ENCODE measurements around the gene IFNG. TPM values are rescaled to one million over a fixed set of nuclear protein-coding genes. Genes with fewer than 3 reads are reported as not detected.

IFNG gene
- total RNA-seq, 1 donor from 2014 or later: not detected

DNA sequence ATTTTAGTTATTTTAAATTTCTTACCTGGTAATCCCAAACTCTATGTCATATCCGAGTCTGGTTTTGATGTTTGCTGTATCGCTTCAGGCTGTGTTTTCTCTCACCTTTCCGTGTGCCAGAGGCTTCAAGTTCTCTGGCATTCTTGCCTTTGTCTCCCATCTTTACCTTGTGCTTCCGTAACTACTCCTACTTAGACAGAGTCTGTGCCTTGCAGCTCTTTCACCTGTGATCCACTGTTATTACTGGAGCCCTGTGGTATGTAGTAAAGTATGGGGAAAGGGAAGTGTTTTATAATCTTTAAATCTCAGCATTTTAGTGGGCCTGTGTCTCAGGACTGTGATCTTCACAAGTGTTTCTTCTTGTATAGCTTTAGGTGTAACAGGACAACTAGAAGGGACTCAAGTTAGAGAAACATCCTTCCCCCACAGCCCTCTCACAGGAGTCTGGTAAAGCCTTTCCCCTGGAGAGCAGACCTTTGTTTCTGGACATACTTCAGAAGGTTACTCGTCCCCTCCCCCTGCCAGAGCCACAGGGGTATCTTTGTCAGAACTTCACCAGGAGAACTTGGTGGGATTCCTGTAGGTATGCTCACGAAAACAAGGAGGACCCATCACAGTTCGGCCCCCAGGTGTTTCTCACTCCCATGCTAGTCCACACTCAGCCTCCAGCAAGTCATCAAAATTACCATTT is 11.1 kb downstream of the IFNG start:
- DNase-seq (ENCODE audit: low read depth): no peak
- Histone ChIP-seq H3K4me3 (ENCODE audit: low read depth, low read length) (no peak overlapping the region), H3K27me3 (ENCODE audit: control insufficient read depth, insufficient read depth, low read length) (no peaks in the 10 kb centered on the region), H3K36me3 (ENCODE audit: control insufficient read depth, insufficient read depth, low read length) (no peaks in the 10 kb centered on the region)
- TF ChIP-seq, protein P1, sequence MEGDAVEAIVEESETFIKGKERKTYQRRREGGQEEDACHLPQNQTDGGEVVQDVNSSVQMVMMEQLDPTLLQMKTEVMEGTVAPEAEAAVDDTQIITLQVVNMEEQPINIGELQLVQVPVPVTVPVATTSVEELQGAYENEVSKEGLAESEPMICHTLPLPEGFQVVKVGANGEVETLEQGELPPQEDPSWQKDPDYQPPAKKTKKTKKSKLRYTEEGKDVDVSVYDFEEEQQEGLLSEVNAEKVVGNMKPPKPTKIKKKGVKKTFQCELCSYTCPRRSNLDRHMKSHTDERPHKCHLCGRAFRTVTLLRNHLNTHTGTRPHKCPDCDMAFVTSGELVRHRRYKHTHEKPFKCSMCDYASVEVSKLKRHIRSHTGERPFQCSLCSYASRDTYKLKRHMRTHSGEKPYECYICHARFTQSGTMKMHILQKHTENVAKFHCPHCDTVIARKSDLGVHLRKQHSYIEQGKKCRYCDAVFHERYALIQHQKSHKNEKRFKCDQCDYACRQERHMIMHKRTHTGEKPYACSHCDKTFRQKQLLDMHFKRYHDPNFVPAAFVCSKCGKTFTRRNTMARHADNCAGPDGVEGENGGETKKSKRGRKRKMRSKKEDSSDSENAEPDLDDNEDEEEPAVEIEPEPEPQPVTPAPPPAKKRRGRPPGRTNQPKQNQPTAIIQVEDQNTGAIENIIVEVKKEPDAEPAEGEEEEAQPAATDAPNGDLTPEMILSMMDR (IDR thresholded peaks at IDR 0.05; ENCODE audit: insufficient read depth, low read length, poor library complexity, severe bottlenecking): no peak

DNA sequence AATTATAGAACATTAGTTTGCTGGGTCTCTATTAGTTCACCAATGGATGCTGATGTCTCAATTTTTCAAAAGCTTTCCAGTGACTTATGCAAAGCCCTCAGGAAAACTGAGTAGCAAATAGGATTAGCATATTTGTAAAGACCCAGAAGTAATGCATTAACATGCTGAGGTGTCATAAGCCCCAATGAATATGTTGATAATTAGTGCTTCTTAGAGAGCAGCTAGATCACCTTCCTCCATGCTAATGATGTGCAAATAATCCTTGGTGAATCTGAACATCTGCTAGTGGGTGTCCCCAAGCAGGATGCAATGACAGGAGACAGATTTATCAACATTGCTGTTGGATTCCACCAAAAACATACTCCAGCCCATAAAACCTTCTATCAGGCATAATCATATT is 19.0 kb downstream of the IFNG start:
- H3K27me3 ChIP-seq (ENCODE audit: control insufficient read depth, insufficient read depth, low read length): no peaks in the 10 kb centered on the region
- no peak for DNase-seq (ENCODE audit: low read depth)
- H3K36me3 ChIP-seq (ENCODE audit: control insufficient read depth, insufficient read depth, low read length): no peaks in the 10 kb centered on the region
- no peak overlapping the region for H3K4me3 ChIP-seq (ENCODE audit: low read depth, low read length)
- TF ChIP-seq, protein P1 (IDR thresholded peaks at IDR 0.05; ENCODE audit: insufficient read depth, low read length, poor library complexity, severe bottlenecking): no peak

DNA sequence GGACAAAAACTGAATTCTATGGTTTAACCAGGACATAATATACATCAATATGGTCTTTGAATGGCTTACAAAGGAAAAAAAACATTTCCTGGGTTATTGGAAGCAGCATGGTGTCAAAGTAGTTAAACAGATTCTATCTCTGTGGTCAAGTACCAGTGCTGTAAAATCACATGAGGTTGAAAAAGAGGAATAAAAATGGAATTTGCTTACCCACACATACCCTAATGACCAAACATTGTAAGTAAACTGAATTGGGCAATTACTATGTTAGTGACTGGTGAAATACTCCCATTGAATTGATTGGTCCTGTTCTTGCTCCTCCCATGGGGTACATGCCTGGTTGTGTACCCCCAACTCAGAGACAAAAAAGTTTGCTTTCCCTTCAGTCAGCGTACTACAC is 19.6 kb downstream of the IFNG start:
- TF ChIP-seq, protein P1 (IDR thresholded peaks at IDR 0.05; ENCODE audit: insufficient read depth, low read length, poor library complexity, severe bottlenecking): no peak
- Histone ChIP-seq H3K4me3 (ENCODE audit: low read depth, low read length) (no peak overlapping the region), H3K27me3 (ENCODE audit: control insufficient read depth, insufficient read depth, low read length) (no peaks in the 10 kb centered on the region)

DNA sequence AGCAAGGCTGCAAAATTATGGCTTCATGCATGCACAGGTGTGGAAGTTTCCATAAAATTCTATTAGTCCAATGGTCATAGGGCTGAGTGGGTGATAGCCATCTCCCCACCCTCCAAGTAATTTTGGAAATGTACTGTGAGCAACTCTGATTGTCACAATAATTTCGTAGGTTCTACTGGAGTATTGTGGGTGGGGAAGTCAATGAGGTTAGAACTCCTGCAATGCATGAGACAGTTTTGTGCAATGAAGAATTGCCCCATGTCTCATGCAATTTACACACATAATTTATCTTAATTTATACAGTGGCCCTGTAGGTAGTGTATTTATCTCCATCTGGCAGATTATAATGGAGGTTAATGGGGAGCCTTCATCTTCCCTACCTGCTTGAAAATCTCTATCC is 20.5 kb downstream of the IFNG start:
- no peaks in the 10 kb centered on the region for H3K27me3 ChIP-seq (ENCODE audit: control insufficient read depth, insufficient read depth, low read length)
- H3K4me3 ChIP-seq (ENCODE audit: low read depth, low read length): no peak overlapping the region
- no peaks in the 10 kb centered on the region for H3K36me3 ChIP-seq (ENCODE audit: control insufficient read depth, insufficient read depth, low read length)
- no peak for DNase-seq (ENCODE audit: low read depth)
- TF ChIP-seq, protein P1 (IDR thresholded peaks at IDR 0.05; ENCODE audit: insufficient read depth, low read length, poor library complexity, severe bottlenecking): no peak

More for the DNA sequence above, 19.6 kb downstream of the IFNG start:
- DNase-seq (ENCODE audit: low read depth): no peak
- H3K36me3 ChIP-seq (ENCODE audit: control insufficient read depth, insufficient read depth, low read length): no peaks in the 10 kb centered on the region

DNA sequence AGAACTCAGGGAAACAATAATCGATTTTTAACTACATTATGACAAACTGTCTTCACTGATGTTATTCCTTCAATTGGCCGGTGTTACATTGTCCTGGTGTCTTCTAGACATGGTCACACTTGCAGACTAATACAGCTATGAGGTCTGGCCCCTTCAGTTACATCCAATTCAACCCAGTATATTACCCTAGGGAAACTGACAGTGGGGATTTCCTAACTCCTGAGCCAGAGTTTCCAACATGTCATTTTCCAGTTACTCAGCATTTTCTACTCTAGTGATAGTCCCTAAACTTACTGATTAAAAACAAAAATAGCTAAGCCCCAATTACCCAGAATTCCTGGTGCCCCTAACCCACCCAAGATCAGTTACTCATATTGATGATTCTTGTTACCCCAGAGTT is 21.1 kb downstream of the IFNG start:
- DNase-seq (ENCODE audit: low read depth): no peak
- TF ChIP-seq, protein P1 (IDR thresholded peaks at IDR 0.05; ENCODE audit: insufficient read depth, low read length, poor library complexity, severe bottlenecking): no peak
- Histone ChIP-seq H3K4me3 (ENCODE audit: low read depth, low read length) (no peak overlapping the region), H3K27me3 (ENCODE audit: control insufficient read depth, insufficient read depth, low read length) (no peaks in the 10 kb centered on the region), H3K36me3 (ENCODE audit: control insufficient read depth, insufficient read depth, low read length) (no peaks in the 10 kb centered on the region)

DNA sequence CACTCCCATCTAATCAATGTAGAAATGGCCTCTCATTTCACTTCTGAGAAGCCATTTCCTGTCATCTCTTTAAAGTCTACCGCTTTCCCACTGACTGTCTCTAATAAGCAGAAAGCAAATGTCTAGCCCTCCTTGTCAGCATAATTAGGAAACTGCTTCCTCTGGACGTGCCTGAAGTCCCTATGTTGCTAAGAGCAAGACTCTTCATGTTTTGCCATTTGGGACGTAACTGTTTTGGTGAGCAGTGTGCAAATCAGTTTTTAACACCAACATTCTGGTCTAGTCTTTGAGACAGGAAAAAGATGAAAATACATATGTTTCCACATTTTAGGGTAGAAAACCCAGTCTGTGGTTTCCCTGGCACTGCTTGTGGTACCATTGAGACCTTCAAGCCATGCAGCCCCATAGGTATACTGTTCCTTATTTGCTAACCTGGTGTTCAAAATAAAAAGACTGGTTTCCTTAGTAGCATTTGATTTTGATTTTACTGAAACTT is 22.2 kb downstream of the IFNG start:
- DNase-seq (ENCODE audit: low read depth): no peak
- TF ChIP-seq, protein P1 (IDR thresholded peaks at IDR 0.05; ENCODE audit: insufficient read depth, low read length, poor library complexity, severe bottlenecking): no peak
- no peaks in the 10 kb centered on the region for H3K27me3 ChIP-seq (ENCODE audit: control insufficient read depth, insufficient read depth, low read length)
- H3K4me3 ChIP-seq (ENCODE audit: low read depth, low read length): no peak overlapping the region
- H3K36me3 ChIP-seq (ENCODE audit: control insufficient read depth, insufficient read depth, low read length): no peaks in the 10 kb centered on the region
